Measurements from ENCODE around the gene PRRC2B. TPM values are rescaled to one million over a fixed set of nuclear protein-coding genes. Genes with fewer than 3 reads are reported as not detected.
"Not testable (repeated sequence)": the region's sequence is repeated elsewhere in the genome, so short reads cannot be mapped to it uniquely, and the experiment has no call there.

The PRRC2B gene
- total RNA-seq, 4 donors from 2014 or later: 102 to 168 (median 144) TPM

GRCh38 chr9:131366761-131367401 is 27.0 kb upstream of the PRRC2B start:
- DNase-seq (ENCODE audit: low spot score in 2 of 2): no peak
- TF ChIP-seq POLR2A (IDR thresholded peaks at IDR 0.05): no peak
- TF ChIP-seq CTCF (IDR thresholded peaks at IDR 0.05): no peak
- WGBS, 2 donors: 19 to 20% methylated on average over 6 of the region's 6 CpGs

GRCh38 chr9:131367450-131367849 is 26.4 kb upstream of the PRRC2B start:
- H3K4me3 ChIP-seq (ENCODE audit: low read depth, poor library complexity, severe bottlenecking): no peak overlapping the region
- no peak for DNase-seq (ENCODE audit: low spot score in 2 of 2)
- TF ChIP-seq POLR2A (IDR thresholded peaks at IDR 0.05) (no peak), CTCF (IDR thresholded peaks at IDR 0.05) (no peak)
- 50 to 63% methylated on average over 2 of the region's 2 CpGs for WGBS, 2 donors
- intact Hi-C loops (cut with DNase I; ENCODE audit: low total_unique reads): no loop called here

More at GRCh38 chr9:131366761-131367401, 27.0 kb upstream of the PRRC2B start:
- intact Hi-C loops (cut with DNase I; ENCODE audit: low total_unique reads): no loop called here
- H3K4me3 ChIP-seq (ENCODE audit: low read depth, poor library complexity, severe bottlenecking): no peak overlapping the region

- no peak for DNase-seq (ENCODE audit: low spot score in 2 of 2)
- H3K4me3 ChIP-seq (ENCODE audit: low read depth, poor library complexity, severe bottlenecking): no peak overlapping the region
- TF ChIP-seq POLR2A (IDR thresholded peaks at IDR 0.05): no peak
- WGBS, 2 donors: 39 to 65% methylated on average over 2 of the region's 2 CpGs
- intact Hi-C loops (cut with DNase I; ENCODE audit: low total_unique reads): no loop called here
Measured at GRCh38 chr9:131370638-131371037, 23.2 kb upstream of the PRRC2B start.

GRCh38 chr9:131372599-131372973 is 21.3 kb upstream of the PRRC2B start:
- intact Hi-C loops (cut with DNase I; ENCODE audit: low total_unique reads); DNase-seq (ENCODE audit: low spot score in 2 of 2): not testable (repeated sequence)
- WGBS, 2 donors: 42 to 57% methylated on average over 17 of the region's 17 CpGs
- peak overlapping the region; percentile 44 for H3K4me3 ChIP-seq (ENCODE audit: low read depth, poor library complexity, severe bottlenecking)

- intact Hi-C loops (cut with DNase I; ENCODE audit: low total_unique reads); DNase-seq (ENCODE audit: low spot score in 2 of 2); H3K4me3 ChIP-seq (ENCODE audit: low read depth, poor library complexity, severe bottlenecking): not testable (repeated sequence)
- 81 to 83% methylated on average over 5 of the region's 5 CpGs for WGBS, 2 donors
Measured at GRCh38 chr9:131374638-131375037, 19.2 kb upstream of the PRRC2B start.

- TF ChIP-seq CTCF (IDR thresholded peaks at IDR 0.05) (no peak), POLR2A (IDR thresholded peaks at IDR 0.05) (no peak)
- 53 to 60% methylated on average over 2 of the region's 2 CpGs for WGBS, 2 donors
- intact Hi-C loops (cut with DNase I; ENCODE audit: low total_unique reads): no loop called here
Measured at GRCh38 chr9:131379056-131379455, 14.8 kb upstream of the PRRC2B start.

GRCh38 chr9:131382850-131383729 is 10.8 kb upstream of the PRRC2B start:
- intact Hi-C loops (cut with DNase I; ENCODE audit: low total_unique reads): no loop called here
- H3K4me3 ChIP-seq (ENCODE audit: low read depth, poor library complexity, severe bottlenecking): no peak overlapping the region
- 58 to 62% methylated on average over 19 of the region's 19 CpGs for WGBS, 2 donors
- TF ChIP-seq POLR2A (IDR thresholded peaks at IDR 0.05) (no peak), CTCF (IDR thresholded peaks at IDR 0.05) (no peak)
- DNase-seq (ENCODE audit: low spot score in 2 of 2): no peak

More at GRCh38 chr9:131379056-131379455, 14.8 kb upstream of the PRRC2B start:
- H3K4me3 ChIP-seq (ENCODE audit: low read depth, poor library complexity, severe bottlenecking): no peak overlapping the region
- DNase-seq (ENCODE audit: low spot score in 2 of 2): no peak

Measured in lower leg skin (tissue), 4 donors.